HepG2 (cell line): Measurements from ENCODE around the gene TMEM260. TPM values are rescaled to one million over a fixed set of nuclear protein-coding genes. Genes with fewer than 3 reads are reported as not detected.

Source experiments
- HNRNPH1 ChIP-seq: fragments of 200-400 bp; formaldehyde crosslinking; optimal IDR thresholded peaks from 2 replicates; pipeline ENCODE3; 2017; ENCODE audit warnings: mild to moderate bottlenecking, low read depth, low read length
- MED8 ChIP-seq: sonication (generic); formaldehyde crosslinking; IDR thresholded peaks from 2 replicates; pipeline ENCODE4 v1.8.1; 2023; ENCODE audit warnings: mild to moderate bottlenecking, missing genetic modification reagents; ENCODE audit not compliant: insufficient replicate concordance
- MTF2 ChIP-seq: sonication (generic); formaldehyde crosslinking; IDR thresholded peaks from 2 replicates; pipeline ENCODE4 v1.5.0; 2020; ENCODE audit warnings: missing genetic modification reagents, borderline replicate concordance
- NCOA1 ChIP-seq: sonication (generic); formaldehyde crosslinking; IDR thresholded peaks from 2 replicates; pipeline ENCODE4 v1.9.0; 2021; ENCODE audit warnings: missing genetic modification reagents
- NCOR1 ChIP-seq: fragments of 200-600 bp; sonication (generic); IDR thresholded peaks from 2 replicates; pipeline ENCODE4 v1.7.0; 2017; ENCODE audit warnings: antibody characterized with exemption, low read length, borderline replicate concordance
- RFXANK ChIP-seq: IDR thresholded peaks from 2 replicates; pipeline ENCODE4 v1.6.1; 2016
- SMC3 ChIP-seq: IDR thresholded peaks from 2 replicates; pipeline ENCODE4 v1.6.1; 2011; ENCODE audit warnings: low read length, improper control_type of control experiment
- TBX3 ChIP-seq: fragments of 450-650 bp; IDR thresholded peaks from 2 replicates; pipeline ENCODE4 v1.6.1; 2017; ENCODE audit warnings: antibody characterized with exemption, mild to moderate bottlenecking, inconsistent platforms, borderline replicate concordance
- ZBTB7A ChIP-seq: sonication (generic); formaldehyde crosslinking; IDR thresholded peaks from 2 replicates; pipeline ENCODE4 v1.8.0; 2022; ENCODE audit warnings: mild to moderate bottlenecking, missing genetic modification reagents
- ZFP37 ChIP-seq: sonication (generic); formaldehyde crosslinking; IDR thresholded peaks from 2 replicates; pipeline ENCODE4 v1.4.0; 2020; ENCODE audit warnings: missing genetic modification reagents, borderline replicate concordance
- ZNF124 ChIP-seq: sonication (generic); formaldehyde crosslinking; IDR thresholded peaks from 2 replicates; pipeline ENCODE4 v1.4.0; 2020; ENCODE audit warnings: missing genetic modification reagents
- ZNF451 ChIP-seq: sonication (generic); formaldehyde crosslinking; IDR thresholded peaks from 2 replicates; pipeline ENCODE4 v1.5.0; 2020; ENCODE audit warnings: mild to moderate bottlenecking, missing genetic modification reagents
- ZNF75D ChIP-seq: sonication (generic); formaldehyde crosslinking; IDR thresholded peaks from 2 replicates; pipeline ENCODE4 v1.8.1; 2023; ENCODE audit warnings: missing genetic modification reagents, mild to moderate bottlenecking, borderline replicate concordance
- polyA plus RNA-seq, 8 experiments: library from polyadenylated mRNA; depleted of rRNA in 3 of 8; stranded (reverse) in 7 of 8; unstranded in 1 of 8; fragments of >200 nt; fragmentation: Illumina TruSeq in 4 of 8; extraction: Trizol in 4 of 8; gene quantifications; 2 replicates each; pipeline versions ENCODE4 v1.2.1 to v1.2.3, GENCODE V29; 2011 to 2016; ENCODE audit warnings: low read depth in 4 of 8, missing spikeins in 1 of 8, mixed read lengths in 1 of 8; ENCODE audit not compliant: insufficient read depth in 1 of 8
- total RNA-seq, 5 experiments: library from RNA; depleted of rRNA; stranded (reverse); fragments of >200 nt; fragmentation: Illumina TruSeq; extraction: Trizol; gene quantifications; 2 replicates each; pipeline ENCODE4 v1.2.3, GENCODE V29; 2016; ENCODE audit warnings: low read depth in 1 of 5
- TF ChIP-seq, protein P1 (sequence below): conservative IDR thresholded peaks from 2 replicates; pipeline ENCODE4 v1.6.1; 2018; ENCODE audit warnings: missing genetic modification reagents
- TF ChIP-seq, protein P2 (sequence below), 2 experiments: IDR thresholded peaks; 2 replicates each; pipeline ENCODE4 v1.6.1; 2011 to 2012; ENCODE audit warnings: low read length in 2 of 2, borderline replicate concordance in 1 of 2, low read depth in 1 of 2, mild to moderate bottlenecking in 1 of 2, moderate library complexity in 1 of 2
- TF ChIP-seq, protein P3 (sequence below): sonication (generic); formaldehyde crosslinking; IDR thresholded peaks from 2 replicates; pipeline ENCODE4 v1.5.1; 2020; ENCODE audit warnings: mild to moderate bottlenecking, missing genetic modification reagents, borderline replicate concordance

TMEM260 gene
- total and polyA plus RNA-seq, 2 of the 13 experiments (the other 11 are each of a cell fraction or from before 2014, with no cell fraction given): 7.7 to 9.3 TPM

DNA sequence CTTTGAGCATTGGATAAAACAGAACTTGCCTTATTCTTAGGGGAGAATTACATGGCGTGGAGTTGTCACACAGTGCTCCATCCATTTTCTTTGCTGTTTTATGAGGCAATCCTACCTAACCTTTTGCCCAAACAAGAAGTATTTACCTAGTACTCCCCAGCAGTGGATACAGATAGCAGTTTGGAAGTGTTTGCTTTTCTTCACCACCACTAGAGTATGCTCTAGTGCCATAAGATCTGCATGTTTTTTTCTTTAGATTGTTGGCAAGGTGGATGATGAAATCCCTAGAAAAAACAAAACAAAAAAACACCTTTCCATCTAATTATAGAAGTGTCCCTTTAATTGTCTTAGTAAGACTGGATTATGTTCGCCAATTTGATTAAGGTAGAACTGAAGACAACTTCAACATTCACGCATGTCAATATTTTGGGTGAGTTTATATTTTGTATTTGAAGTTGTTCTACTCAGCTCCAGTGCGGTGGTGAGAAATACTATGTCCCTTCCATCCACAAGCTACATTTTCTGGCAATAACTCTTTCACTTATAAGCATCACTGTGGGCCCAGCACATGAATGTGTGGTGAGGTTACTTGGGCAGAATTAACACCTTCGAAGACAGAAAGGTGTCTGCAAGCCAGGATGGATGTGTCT is 23.6 kb upstream of the TMEM260 start (continued):
- TF ChIP-seq HNRNPH1 (no peak), MTF2 (CRISPR knock-in tag) (no peak), ZNF75D (CRISPR knock-in tag) (no peak), NCOA1 (CRISPR knock-in tag) (no peak), ZFP37 (no peak), ZNF451 (CRISPR knock-in tag) (no peak), TBX3 (no peak), ZNF124 (CRISPR knock-in tag) (no peak), ZBTB7A (no peak), SMC3 (peak; percentile 80), NCOR1 (no peak), MED8 (no peak), RFXANK (no peak)
- TF ChIP-seq, protein P1, sequence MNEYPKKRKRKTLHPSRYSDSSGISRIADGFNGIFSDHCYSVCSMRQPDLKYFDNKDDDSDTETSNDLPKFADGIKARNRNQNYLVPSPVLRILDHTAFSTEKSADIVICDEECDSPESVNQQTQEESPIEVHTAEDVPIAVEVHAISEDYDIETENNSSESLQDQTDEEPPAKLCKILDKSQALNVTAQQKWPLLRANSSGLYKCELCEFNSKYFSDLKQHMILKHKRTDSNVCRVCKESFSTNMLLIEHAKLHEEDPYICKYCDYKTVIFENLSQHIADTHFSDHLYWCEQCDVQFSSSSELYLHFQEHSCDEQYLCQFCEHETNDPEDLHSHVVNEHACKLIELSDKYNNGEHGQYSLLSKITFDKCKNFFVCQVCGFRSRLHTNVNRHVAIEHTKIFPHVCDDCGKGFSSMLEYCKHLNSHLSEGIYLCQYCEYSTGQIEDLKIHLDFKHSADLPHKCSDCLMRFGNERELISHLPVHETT (CRISPR knock-in tag): no peak
- TF ChIP-seq, protein P2, sequence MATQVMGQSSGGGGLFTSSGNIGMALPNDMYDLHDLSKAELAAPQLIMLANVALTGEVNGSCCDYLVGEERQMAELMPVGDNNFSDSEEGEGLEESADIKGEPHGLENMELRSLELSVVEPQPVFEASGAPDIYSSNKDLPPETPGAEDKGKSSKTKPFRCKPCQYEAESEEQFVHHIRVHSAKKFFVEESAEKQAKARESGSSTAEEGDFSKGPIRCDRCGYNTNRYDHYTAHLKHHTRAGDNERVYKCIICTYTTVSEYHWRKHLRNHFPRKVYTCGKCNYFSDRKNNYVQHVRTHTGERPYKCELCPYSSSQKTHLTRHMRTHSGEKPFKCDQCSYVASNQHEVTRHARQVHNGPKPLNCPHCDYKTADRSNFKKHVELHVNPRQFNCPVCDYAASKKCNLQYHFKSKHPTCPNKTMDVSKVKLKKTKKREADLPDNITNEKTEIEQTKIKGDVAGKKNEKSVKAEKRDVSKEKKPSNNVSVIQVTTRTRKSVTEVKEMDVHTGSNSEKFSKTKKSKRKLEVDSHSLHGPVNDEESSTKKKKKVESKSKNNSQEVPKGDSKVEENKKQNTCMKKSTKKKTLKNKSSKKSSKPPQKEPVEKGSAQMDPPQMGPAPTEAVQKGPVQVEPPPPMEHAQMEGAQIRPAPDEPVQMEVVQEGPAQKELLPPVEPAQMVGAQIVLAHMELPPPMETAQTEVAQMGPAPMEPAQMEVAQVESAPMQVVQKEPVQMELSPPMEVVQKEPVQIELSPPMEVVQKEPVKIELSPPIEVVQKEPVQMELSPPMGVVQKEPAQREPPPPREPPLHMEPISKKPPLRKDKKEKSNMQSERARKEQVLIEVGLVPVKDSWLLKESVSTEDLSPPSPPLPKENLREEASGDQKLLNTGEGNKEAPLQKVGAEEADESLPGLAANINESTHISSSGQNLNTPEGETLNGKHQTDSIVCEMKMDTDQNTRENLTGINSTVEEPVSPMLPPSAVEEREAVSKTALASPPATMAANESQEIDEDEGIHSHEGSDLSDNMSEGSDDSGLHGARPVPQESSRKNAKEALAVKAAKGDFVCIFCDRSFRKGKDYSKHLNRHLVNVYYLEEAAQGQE (IDR thresholded peaks at IDR 0.05; ENCODE audit: borderline replicate concordance in 1 of 2, low read depth in 1 of 2, low read length in 2 of 2): no peak
- TF ChIP-seq, protein P3, sequence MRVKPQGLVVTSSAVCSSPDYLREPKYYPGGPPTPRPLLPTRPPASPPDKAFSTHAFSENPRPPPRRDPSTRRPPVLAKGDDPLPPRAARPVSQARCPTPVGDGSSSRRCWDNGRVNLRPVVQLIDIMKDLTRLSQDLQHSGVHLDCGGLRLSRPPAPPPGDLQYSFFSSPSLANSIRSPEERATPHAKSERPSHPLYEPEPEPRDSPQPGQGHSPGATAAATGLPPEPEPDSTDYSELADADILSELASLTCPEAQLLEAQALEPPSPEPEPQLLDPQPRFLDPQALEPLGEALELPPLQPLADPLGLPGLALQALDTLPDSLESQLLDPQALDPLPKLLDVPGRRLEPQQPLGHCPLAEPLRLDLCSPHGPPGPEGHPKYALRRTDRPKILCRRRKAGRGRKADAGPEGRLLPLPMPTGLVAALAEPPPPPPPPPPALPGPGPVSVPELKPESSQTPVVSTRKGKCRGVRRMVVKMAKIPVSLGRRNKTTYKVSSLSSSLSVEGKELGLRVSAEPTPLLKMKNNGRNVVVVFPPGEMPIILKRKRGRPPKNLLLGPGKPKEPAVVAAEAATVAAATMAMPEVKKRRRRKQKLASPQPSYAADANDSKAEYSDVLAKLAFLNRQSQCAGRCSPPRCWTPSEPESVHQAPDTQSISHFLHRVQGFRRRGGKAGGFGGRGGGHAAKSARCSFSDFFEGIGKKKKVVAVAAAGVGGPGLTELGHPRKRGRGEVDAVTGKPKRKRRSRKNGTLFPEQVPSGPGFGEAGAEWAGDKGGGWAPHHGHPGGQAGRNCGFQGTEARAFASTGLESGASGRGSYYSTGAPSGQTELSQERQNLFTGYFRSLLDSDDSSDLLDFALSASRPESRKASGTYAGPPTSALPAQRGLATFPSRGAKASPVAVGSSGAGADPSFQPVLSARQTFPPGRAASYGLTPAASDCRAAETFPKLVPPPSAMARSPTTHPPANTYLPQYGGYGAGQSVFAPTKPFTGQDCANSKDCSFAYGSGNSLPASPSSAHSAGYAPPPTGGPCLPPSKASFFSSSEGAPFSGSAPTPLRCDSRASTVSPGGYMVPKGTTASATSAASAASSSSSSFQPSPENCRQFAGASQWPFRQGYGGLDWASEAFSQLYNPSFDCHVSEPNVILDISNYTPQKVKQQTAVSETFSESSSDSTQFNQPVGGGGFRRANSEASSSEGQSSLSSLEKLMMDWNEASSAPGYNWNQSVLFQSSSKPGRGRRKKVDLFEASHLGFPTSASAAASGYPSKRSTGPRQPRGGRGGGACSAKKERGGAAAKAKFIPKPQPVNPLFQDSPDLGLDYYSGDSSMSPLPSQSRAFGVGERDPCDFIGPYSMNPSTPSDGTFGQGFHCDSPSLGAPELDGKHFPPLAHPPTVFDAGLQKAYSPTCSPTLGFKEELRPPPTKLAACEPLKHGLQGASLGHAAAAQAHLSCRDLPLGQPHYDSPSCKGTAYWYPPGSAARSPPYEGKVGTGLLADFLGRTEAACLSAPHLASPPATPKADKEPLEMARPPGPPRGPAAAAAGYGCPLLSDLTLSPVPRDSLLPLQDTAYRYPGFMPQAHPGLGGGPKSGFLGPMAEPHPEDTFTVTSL (CRISPR knock-in tag): no peak
